CD4-positive, alpha-beta memory T cell (primary cell): ENCODE data around the gene KCNIP1. TPM values are rescaled to one million over a fixed set of nuclear protein-coding genes. Genes with fewer than 3 reads are reported as not detected.

Source experiments
- CTCF ChIA-PET: fragments of 350-600 bp; sonication (Branson Sonifier 250); formaldehyde crosslinking; loops from one replicate; lab custom pipeline; 2021; ENCODE audit warnings: inconsistent platforms; ENCODE audit not compliant: partially characterized antibody; lab: Charles Lee
- POLR2A ChIA-PET: fragments of 350-600 bp; sonication (Branson Sonifier 250); formaldehyde crosslinking; loops from one replicate; lab custom pipeline; 2021; ENCODE audit not compliant: partially characterized antibody; lab: Charles Lee
- DNase-seq, 5 donors: peaks; one replicate each; pipeline versions ENCODE4 v3.0.0 to v3.0.0-alpha.2; 2020 to 2022; ENCODE audit warnings: mixed read lengths in 1 of 5
- H3K27ac ChIP-seq: one replicate; pipeline ENCODE4 v1.7.0; 2013; ENCODE audit warnings: low read depth, low read length
- H3K27me3 ChIP-seq: 2 replicates; pipeline ENCODE4 v1.7.0; 2013; ENCODE audit warnings: mild to moderate bottlenecking, low read length, moderate library complexity; ENCODE audit not compliant: insufficient read depth
- H3K36me3 ChIP-seq: 2 replicates; pipeline ENCODE4 v1.7.0; 2013; ENCODE audit warnings: mild to moderate bottlenecking, low read length, moderate library complexity; ENCODE audit not compliant: insufficient read depth
- H3K4me1 ChIP-seq: 2 replicates; pipeline ENCODE4 v1.7.0; 2013; ENCODE audit warnings: mild to moderate bottlenecking, low read length, moderate library complexity; ENCODE audit not compliant: insufficient read depth
- H3K4me3 ChIP-seq, 2 donors: one replicate each; pipeline ENCODE4 v1.7.0; 2013; ENCODE audit warnings: low read length in 2 of 2, mild to moderate bottlenecking in 1 of 2
- H3K9me3 ChIP-seq, 2 donors: one replicate each; pipeline ENCODE4 v1.7.0; 2013; ENCODE audit warnings: low read length in 2 of 2, control low read depth in 1 of 2; ENCODE audit not compliant: control insufficient read depth in 1 of 2
- H3K27ac Mint-ChIP-seq, 7 donors: one replicate each; pipeline ENCODE4 v1.8.0; 2020 to 2021; ENCODE audit warnings: mixed read lengths in 7 of 7, mild to moderate bottlenecking in 6 of 7, inconsistent platforms in 3 of 7, moderate library complexity in 3 of 7
- H3K27me3 Mint-ChIP-seq, 2 donors: one replicate each; pipeline ENCODE4 v1.8.0; 2020 to 2021; ENCODE audit warnings: mixed read lengths in 2 of 2
- H3K36me3 Mint-ChIP-seq, 2 donors: one replicate each; pipeline ENCODE4 v1.8.0; 2020 to 2021; ENCODE audit warnings: mixed read lengths in 2 of 2, inconsistent platforms in 1 of 2, mild to moderate bottlenecking in 1 of 2
- H3K4me1 Mint-ChIP-seq, 4 donors: one replicate each; pipeline ENCODE4 v1.8.0; 2020 to 2021; ENCODE audit warnings: mixed read lengths in 4 of 4, mild to moderate bottlenecking in 1 of 4
- H3K4me3 Mint-ChIP-seq, 8 donors: one replicate each; pipeline ENCODE4 v1.8.0; 2020 to 2021; ENCODE audit warnings: mixed read lengths in 8 of 8, mild to moderate bottlenecking in 7 of 8, moderate library complexity in 6 of 8, inconsistent platforms in 3 of 8
- H3K9me3 Mint-ChIP-seq, 8 donors: one replicate each; pipeline ENCODE4 v1.8.0; 2020 to 2021; ENCODE audit warnings: mixed read lengths in 8 of 8, mild to moderate bottlenecking in 5 of 8, inconsistent platforms in 3 of 8, moderate library complexity in 1 of 8
- intact Hi-C: fragments of 100-400 bp; cut with micrococcal nuclease; formaldehyde crosslinking; loops from one replicate; pipeline ENCODE4 v1.15.1; 2023
- polyA plus RNA-seq, 2 donors: library from polyadenylated mRNA; unstranded; fragments of 300-500 nt; fragmentation: Illumina TruSeq; gene quantifications; one replicate each; pipeline ENCODE4 v1.2.3, GENCODE V29; 2021
- total RNA-seq, 2 experiments: library from RNA; stranded (reverse); gene quantifications; one replicate each; pipeline ENCODE4 v1.2.3, GENCODE V29; 2021

KCNIP1 gene
- total and polyA plus RNA-seq, 4 experiments from 2014 or later: not detected

DNA sequence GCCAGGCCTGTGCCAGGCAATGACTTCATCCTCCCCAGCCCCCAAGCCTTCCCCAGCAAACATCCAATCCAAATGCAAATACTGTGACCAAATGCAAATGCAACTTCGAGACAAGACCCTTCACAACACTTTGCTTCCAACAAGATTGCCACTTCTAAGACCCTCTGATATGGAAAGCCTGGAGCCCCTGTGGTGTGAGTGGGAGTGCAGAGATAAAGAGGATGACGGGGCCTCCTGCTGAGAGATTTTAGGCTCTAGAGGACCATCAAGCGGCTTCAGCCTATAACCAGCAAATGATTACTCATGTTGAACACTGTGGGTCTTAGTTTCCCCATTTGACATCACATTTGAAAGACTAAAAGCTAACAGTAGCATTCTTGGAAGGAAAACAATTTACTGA, 233.1 kb downstream of the KCNIP1 start:
- Histone ChIP-seq H3K9me3 (peaks cover 0 to 4% of the 10 kb centered on the region in 2 donors), H3K27me3 (no peaks in the 10 kb centered on the region), H3K27ac (no peak overlapping the region), H3K36me3 (no peaks in the 10 kb centered on the region), H3K4me3 (no peak overlapping the region), H3K4me1 (no peaks in the 10 kb centered on the region)
- peaks cover 4 to 14% of the 10 kb centered on the region in 2 donors for H3K27me3 Mint-ChIP-seq
- H3K4me3 Mint-ChIP-seq: no peak overlapping the region
- H3K27ac Mint-ChIP-seq: no peak overlapping the region
- ChIA-PET CTCF (no interaction called here), POLR2A (no interaction called here)
- H3K36me3 Mint-ChIP-seq: no peaks in the 10 kb centered on the region
- intact Hi-C loops: no loop called here
- peaks cover 0 to 17% (median 5%) of the 10 kb centered on the region in 8 donors for H3K9me3 Mint-ChIP-seq
- DNase-seq: no peak
- H3K4me1 Mint-ChIP-seq: no peaks in the 10 kb centered on the region

DNA sequence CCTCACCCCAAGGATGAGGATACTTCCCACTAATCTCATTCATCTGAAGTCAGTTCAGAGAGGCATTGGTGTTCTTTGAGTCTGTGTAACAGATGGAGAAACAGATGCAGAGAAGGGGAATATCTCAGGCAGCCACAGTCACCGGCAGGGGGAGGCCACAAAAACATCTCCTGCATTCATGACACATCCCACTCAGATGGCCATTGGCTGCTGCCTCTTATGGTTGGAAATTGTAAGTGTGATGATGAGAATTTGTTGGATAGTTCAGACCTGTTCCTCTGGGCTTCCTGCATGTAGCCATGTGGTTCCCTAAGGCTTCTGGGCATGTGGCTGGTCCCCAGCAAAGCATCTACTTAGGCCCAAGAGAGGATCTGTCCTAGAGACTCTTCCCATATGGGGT, 233.8 kb downstream of the KCNIP1 start:
- no peaks in the 10 kb centered on the region for H3K4me1 Mint-ChIP-seq
- POLR2A ChIA-PET: no interaction called here
- Histone ChIP-seq H3K36me3 (no peaks in the 10 kb centered on the region), H3K9me3 (peaks cover 0 to 4% of the 10 kb centered on the region in 2 donors), H3K27me3 (no peaks in the 10 kb centered on the region), H3K27ac (no peak overlapping the region), H3K4me1 (no peaks in the 10 kb centered on the region), H3K4me3 (no peak overlapping the region)
- intact Hi-C loops: no loop called here
- H3K27me3 Mint-ChIP-seq: peaks cover 4 to 14% of the 10 kb centered on the region in 2 donors
- H3K4me3 Mint-ChIP-seq: no peak overlapping the region
- no peaks in the 10 kb centered on the region for H3K36me3 Mint-ChIP-seq
- DNase-seq: no peak
- peaks cover 0 to 17% (median 5%) of the 10 kb centered on the region in 8 donors for H3K9me3 Mint-ChIP-seq
- no peak overlapping the region for H3K27ac Mint-ChIP-seq
- CTCF ChIA-PET: no interaction called here

- H3K4me1 ChIP-seq: no peaks in the 10 kb centered on the region
- H3K27me3 Mint-ChIP-seq: peaks cover 10 to 14% of the 10 kb centered on the region in 2 donors
- POLR2A ChIA-PET: no interaction called here
- DNase-seq: no peak
- peaks cover 0 to 4% of the 10 kb centered on the region in 2 donors for H3K9me3 ChIP-seq
- no peak overlapping the region for H3K4me3 ChIP-seq
- H3K27ac Mint-ChIP-seq: peak overlapping the region in 1 of 7 donors; percentile 37
- H3K36me3 Mint-ChIP-seq: no peaks in the 10 kb centered on the region
- CTCF ChIA-PET: no interaction called here
- no peaks in the 10 kb centered on the region for H3K27me3 ChIP-seq
- H3K4me1 Mint-ChIP-seq: no peaks in the 10 kb centered on the region
- no peaks in the 10 kb centered on the region for H3K36me3 ChIP-seq
- peaks cover 0 to 17% (median 5%) of the 10 kb centered on the region in 8 donors for H3K9me3 Mint-ChIP-seq
- no peak overlapping the region for H3K27ac ChIP-seq
- intact Hi-C loops: no loop called here
- no peak overlapping the region for H3K4me3 Mint-ChIP-seq
Measured at GRCh38 chr5:170738840-170739239, 235.0 kb downstream of the KCNIP1 start.

DNA sequence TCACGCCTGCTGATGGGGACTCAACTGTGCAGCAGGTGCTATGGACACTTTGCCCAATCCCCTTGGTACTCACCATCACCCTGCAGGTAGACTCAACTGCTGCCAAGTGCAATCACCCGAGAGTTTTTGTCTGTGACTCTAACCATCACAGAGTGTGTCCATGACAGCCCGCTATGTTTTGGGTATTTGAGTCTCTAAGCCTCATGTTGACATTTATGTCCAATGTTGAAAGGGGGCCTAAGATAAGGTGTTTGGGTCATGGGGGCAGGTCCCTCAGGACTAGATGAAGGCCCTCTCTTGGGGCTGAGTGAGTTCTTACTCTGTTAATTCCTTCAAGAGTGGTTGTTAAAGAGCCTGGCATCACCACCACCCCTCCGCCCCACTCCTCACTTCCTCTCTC, 235.6 kb downstream of the KCNIP1 start:
- no peaks in the 10 kb centered on the region for H3K36me3 ChIP-seq
- no peak overlapping the region for H3K4me3 Mint-ChIP-seq
- ChIA-PET POLR2A (no interaction called here), CTCF (interaction anchor here (1.8 kb wide), 1 partner anchor 11 kb away, joined by 3 read pairs; no protein-coding TSS in a partner anchor)
- H3K27ac ChIP-seq: no peak overlapping the region
- peaks cover 14 to 19% of the 10 kb centered on the region in 2 donors for H3K27me3 Mint-ChIP-seq
- intact Hi-C loops: no loop called here
- H3K36me3 Mint-ChIP-seq: no peaks in the 10 kb centered on the region
- no peak for DNase-seq
- H3K4me1 Mint-ChIP-seq: peaks cover 0 to 4% (median under 1%) of the 10 kb centered on the region in 4 donors
- no peak overlapping the region for H3K4me3 ChIP-seq
- H3K9me3 Mint-ChIP-seq: peaks cover 0 to 17% (median 5%) of the 10 kb centered on the region in 8 donors
- H3K27me3 ChIP-seq: no peaks in the 10 kb centered on the region
- H3K27ac Mint-ChIP-seq: peak overlapping the region in 1 of 7 donors; percentile 37
- H3K4me1 ChIP-seq: no peaks in the 10 kb centered on the region
- peaks cover 0 to 4% of the 10 kb centered on the region in 2 donors for H3K9me3 ChIP-seq

DNA sequence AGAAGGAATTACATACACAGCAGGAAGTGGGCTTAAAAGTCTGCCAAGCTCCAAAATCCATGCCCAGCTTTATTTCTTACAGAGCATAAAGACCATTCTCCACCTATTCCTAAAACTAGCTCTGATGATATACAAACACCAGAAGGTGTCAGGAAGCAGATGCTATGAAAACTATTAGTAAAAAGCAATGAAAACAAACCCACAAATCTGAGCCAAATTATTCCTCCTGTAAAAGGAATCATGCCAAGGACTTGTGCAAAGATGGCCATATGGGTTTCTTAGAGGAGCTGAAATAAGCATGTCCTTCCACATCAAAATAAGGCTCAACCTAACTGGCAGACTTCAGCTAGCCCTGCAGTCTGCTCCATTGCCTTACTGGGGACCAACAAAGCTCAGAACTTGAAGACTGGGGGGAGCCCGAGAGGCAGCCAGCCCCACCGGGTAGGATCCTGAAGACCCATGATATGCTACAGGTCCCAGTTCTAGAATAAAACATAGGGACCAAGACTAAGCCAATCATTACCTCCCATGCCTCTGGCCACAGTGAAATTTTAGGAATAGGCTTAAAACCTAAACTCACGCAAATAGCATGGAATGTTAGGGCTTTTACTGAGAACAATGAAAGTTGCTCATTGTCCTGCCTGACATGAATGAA, 236.9 kb downstream of the KCNIP1 start:
- no peak for DNase-seq
- intact Hi-C loops: loop anchor here (5.0 kb wide), 1 partner anchor 1167 kb away; no protein-coding TSS in a partner anchor
- Mint-ChIP-seq H3K27ac (no peak overlapping the region), H3K4me3 (no peak overlapping the region), H3K27me3 (peaks cover 14 to 19% of the 10 kb centered on the region in 2 donors), H3K36me3 (no peaks in the 10 kb centered on the region), H3K9me3 (peaks cover 0 to 7% (median 4%) of the 10 kb centered on the region in 8 donors), H3K4me1 (peaks cover 0 to 4% (median under 1%) of the 10 kb centered on the region in 4 donors)
- Histone ChIP-seq H3K27ac (no peak overlapping the region), H3K27me3 (no peaks in the 10 kb centered on the region), H3K9me3 (peaks cover 0 to 1% of the 10 kb centered on the region in 2 donors), H3K4me1 (no peaks in the 10 kb centered on the region), H3K4me3 (no peak overlapping the region), H3K36me3 (no peaks in the 10 kb centered on the region)
- POLR2A ChIA-PET: no interaction called here
- CTCF ChIA-PET: interaction anchor here (0.7 to 1.8 kb wide), 2 partner anchors 10 to 30 kb away, joined by 3 to 4 read pairs; no protein-coding TSS in a partner anchor

DNA sequence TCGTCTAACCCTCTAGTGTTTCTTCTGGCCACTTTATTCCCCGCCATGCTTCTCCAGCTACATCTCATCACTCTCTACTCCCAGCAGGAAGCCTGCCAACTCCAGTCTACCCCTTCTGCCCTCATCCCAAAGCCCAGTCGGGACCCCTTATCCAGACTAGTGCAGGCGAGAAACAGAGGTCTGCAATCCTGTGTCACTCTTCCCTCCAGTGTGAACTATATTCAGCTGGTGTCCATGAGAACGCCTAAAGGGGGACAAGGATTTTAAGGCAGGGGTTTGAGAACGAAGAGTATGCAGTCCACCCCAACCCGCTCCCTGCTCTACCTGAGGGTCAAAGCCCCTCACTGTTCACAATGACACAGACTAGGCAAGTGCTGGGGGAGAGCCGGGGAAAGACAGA, 238.0 kb downstream of the KCNIP1 start:
- H3K4me3 Mint-ChIP-seq: no peak overlapping the region
- CTCF ChIA-PET: no interaction called here
- Histone ChIP-seq H3K9me3 (no peaks in the 10 kb centered on the region), H3K27me3 (no peaks in the 10 kb centered on the region), H3K4me1 (no peaks in the 10 kb centered on the region), H3K36me3 (no peaks in the 10 kb centered on the region), H3K4me3 (no peak overlapping the region), H3K27ac (no peak overlapping the region)
- intact Hi-C loops: loop anchor here (5.0 kb wide), 1 partner anchor 1166 kb away; no protein-coding TSS in a partner anchor
- H3K27ac Mint-ChIP-seq: no peak overlapping the region
- H3K9me3 Mint-ChIP-seq: peaks cover 0 to 2% (median 0%) of the 10 kb centered on the region in 8 donors
- H3K27me3 Mint-ChIP-seq: peaks cover 13 to 18% of the 10 kb centered on the region in 2 donors
- H3K36me3 Mint-ChIP-seq: no peaks in the 10 kb centered on the region
- DNase-seq: no peak
- H3K4me1 Mint-ChIP-seq: peaks cover 0 to 4% (median under 1%) of the 10 kb centered on the region in 4 donors
- POLR2A ChIA-PET: no interaction called here

DNA sequence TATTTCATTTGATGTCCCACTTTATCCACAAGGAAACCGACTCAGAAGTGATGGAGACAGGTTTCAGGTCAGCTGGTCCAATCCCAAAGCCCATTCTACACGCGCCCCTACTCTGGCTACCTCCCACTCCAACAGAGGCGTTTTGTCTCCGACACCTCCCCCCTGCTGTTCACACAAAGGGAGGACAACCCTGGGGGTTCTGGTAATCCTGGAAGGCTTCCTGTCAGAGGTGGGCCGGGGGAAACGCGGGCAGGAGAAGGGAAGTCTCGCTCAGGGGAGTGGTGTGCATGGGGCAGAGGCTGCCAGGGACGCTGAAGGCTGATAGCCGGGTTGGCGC, 240.0 kb downstream of the KCNIP1 start:
- Mint-ChIP-seq H3K9me3 (peaks cover 0 to 2% (median 0%) of the 10 kb centered on the region in 8 donors), H3K4me3 (no peak overlapping the region), H3K4me1 (peaks cover 0 to 4% (median under 1%) of the 10 kb centered on the region in 4 donors), H3K27me3 (peaks cover 22 to 27% of the 10 kb centered on the region in 2 donors), H3K36me3 (no peaks in the 10 kb centered on the region), H3K27ac (peak overlapping the region in 1 of 7 donors; percentile 77)
- no peaks in the 10 kb centered on the region for H3K4me1 ChIP-seq
- ChIA-PET POLR2A (no interaction called here), CTCF (no interaction called here)
- H3K27me3 ChIP-seq: no peaks in the 10 kb centered on the region
- no peaks in the 10 kb centered on the region for H3K36me3 ChIP-seq
- no peak overlapping the region for H3K4me3 ChIP-seq
- H3K27ac ChIP-seq: no peak overlapping the region
- no peak for DNase-seq
- intact Hi-C loops: loop anchor here (5.0 kb wide), 1 partner anchor 1163 kb away; no protein-coding TSS in a partner anchor
- no peaks in the 10 kb centered on the region for H3K9me3 ChIP-seq
